ENCODE data around the gene GLIS1.

The GLIS1 gene

GRCh38 chr1:53536606-53537005 lies 202.4 kb downstream of the GLIS1 start:
- no peak for DNase-seq (ENCODE audit: low read depth in 2 of 2, low spot score in 1 of 2)

GRCh38 chr1:53535846-53536245 lies 203.1 kb downstream of the GLIS1 start:
- no peak for DNase-seq (ENCODE audit: low read depth in 2 of 2, low spot score in 1 of 2)

- DNase-seq (ENCODE audit: low read depth in 2 of 2, low spot score in 1 of 2) = no peak
Measured at GRCh38 chr1:53535226-53535625, 203.7 kb downstream of the GLIS1 start.

DNA sequence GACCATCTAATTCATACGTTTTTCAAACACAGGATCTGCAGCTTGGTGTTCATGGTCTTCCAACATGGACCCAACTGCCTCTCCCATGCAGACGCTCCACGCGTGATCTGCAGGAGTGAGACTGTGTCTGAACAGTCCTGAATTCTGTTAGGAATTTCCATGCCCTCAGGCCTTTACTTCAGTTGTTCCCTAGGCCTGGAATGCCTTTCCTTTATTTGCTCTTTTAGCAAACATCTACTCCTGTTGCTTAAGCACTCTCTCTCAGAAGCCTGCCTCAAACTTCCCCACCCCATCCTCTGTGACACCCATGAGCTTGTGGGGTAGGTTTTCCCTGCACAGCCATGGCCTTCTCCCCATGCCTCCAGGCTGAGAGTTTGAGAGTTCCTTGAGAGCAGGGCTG lies 206.1 kb downstream of the GLIS1 start:
- no peak for DNase-seq (ENCODE audit: low read depth in 2 of 2, low spot score in 1 of 2)

- no peak for DNase-seq (ENCODE audit: low read depth in 2 of 2, low spot score in 1 of 2)
Measured at GRCh38 chr1:53532377-53532776, 206.6 kb downstream of the GLIS1 start.

GRCh38 chr1:53530550-53530949 lies 208.4 kb downstream of the GLIS1 start:
- DNase-seq (ENCODE audit: low read depth in 2 of 2, low spot score in 1 of 2) = no peak

- DNase-seq (ENCODE audit: low read depth in 2 of 2, low spot score in 1 of 2) = no peak
Measured at GRCh38 chr1:53529555-53529954, 209.4 kb downstream of the GLIS1 start.

GRCh38 chr1:53527368-53527767 lies 211.6 kb downstream of the GLIS1 start:
- no peak for DNase-seq (ENCODE audit: low read depth in 2 of 2, low spot score in 1 of 2)

DNA sequence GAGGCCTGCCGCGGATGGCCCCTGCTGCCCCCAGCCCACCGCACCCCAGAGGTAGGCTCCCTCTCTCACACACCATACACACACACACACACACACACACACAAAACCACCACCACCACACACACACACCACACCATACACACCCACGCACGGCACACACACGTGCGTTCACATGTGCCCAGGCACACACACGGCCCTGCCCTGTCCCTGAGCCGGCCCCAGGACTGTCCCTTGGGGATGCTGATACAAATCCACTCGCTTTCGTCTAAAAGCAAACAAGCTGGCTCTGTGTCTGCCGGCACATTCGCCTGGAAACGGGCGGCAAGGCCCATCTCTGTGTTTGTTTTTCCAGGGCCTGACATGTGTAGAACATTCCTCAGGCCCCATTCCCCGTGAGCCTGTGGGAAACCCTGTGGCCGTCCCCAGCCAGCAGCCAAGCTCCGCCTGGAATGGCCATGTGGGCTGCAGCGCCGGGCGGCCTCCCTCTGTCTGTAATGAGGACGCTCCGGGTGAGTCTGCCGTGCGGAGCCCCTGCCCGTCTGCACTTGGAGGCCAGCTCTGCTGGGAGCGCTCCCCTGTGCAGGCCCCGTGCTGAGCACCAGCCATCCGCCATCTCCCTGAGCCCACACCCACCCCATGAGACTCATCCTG lies 212.4 kb downstream of the GLIS1 start:
- DNase-seq (ENCODE audit: low read depth in 2 of 2, low spot score in 1 of 2) = no peak

- no peak for DNase-seq (ENCODE audit: low read depth in 2 of 2, low spot score in 1 of 2)
Measured at GRCh38 chr1:53525595-53525994, 213.4 kb downstream of the GLIS1 start.

- no peak for DNase-seq (ENCODE audit: low read depth in 2 of 2, low spot score in 1 of 2)
Measured at GRCh38 chr1:53524428-53525375, 214.3 kb downstream of the GLIS1 start.

DNA sequence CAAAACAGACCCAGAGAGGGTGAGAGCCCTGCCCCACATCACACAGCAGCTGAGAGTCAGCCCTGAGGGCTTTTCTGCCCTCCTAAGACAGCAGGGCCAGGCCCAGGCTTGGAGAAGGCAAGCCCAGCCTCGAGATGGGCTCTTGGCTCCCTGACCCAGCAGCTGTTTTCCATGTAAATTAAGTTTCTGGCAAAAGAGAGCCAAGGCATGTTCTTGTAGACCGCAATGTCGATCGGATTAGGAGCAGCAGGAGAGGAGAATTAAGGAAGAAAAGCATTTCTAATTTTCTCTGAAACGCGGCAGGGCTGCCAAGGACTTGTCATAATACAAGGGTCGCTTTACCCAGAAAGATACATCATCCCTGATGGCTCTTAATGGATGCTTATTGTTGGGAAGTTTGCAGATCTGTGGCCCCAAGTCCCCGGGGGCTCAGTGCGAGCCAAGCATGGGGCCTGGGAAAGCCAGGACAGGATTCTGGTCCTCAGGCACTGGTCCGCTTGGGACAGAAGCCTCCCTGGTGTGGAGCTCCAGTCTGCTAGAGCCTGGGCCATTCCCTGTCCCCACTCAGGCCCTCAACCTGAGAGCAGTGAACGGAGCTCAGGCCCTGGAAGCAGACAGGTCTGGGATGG lies 216.9 kb downstream of the GLIS1 start:
- no peak for DNase-seq (ENCODE audit: low read depth in 2 of 2, low spot score in 1 of 2)

GRCh38 chr1:53520481-53520880 lies 218.5 kb downstream of the GLIS1 start:
- DNase-seq (ENCODE audit: low read depth in 2 of 2, low spot score in 1 of 2) = no peak

GRCh38 chr1:53519421-53519820 lies 219.5 kb downstream of the GLIS1 start:
- DNase-seq (ENCODE audit: low read depth in 2 of 2, low spot score in 1 of 2) = no peak

DNA sequence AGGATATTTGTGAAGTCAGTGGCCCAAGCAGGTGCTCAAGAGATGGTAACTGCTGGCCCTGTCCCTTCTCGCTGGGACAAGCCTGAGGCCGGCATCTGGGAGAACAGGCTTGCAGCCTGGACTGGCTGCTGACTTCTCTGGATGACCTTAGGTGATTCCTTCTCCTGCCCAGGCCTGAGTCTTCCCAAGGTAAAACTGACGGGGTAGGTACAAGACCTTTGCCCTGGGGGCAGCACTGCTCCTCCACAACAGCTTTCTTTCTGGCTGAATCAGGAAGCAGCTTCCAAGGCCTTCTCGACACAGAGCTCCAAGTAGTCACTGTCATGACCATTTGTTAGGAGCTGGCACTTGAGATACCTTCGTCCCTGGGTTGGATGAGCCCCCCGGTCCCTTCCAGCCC lies 220.2 kb downstream of the GLIS1 start:
- DNase-seq (ENCODE audit: low read depth in 2 of 2, low spot score in 1 of 2) = no peak

DNA sequence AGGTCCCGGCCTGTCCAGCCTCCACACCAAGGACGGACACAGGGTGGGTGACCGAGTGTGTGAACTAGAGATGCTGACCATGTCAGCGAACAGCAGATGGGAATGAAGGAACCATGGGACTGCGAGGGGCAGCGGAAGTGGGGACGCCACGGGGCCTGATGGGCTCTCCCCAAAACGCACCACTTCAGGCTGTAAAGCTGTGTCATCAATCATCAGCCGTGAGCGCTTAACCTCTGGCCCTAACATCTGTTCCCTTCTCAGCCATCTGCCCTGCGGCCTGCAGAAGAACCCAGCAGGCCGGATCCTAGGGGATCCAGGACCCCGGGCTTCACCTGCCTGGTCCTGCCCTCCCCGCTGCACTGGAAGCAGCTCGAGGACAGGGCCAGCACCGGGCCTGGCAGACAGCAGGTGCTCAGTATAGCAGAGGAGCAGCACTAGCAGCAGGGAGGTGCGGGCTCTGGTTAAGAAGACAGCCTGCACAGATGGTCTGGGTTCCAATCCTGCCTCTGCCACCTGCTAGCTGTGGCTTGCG lies 221.1 kb downstream of the GLIS1 start:
- no peak for DNase-seq (ENCODE audit: low read depth in 2 of 2, low spot score in 1 of 2)

- DNase-seq (ENCODE audit: low read depth in 2 of 2, low spot score in 1 of 2) = no peak
Measured at GRCh38 chr1:53517109-53517508, 221.9 kb downstream of the GLIS1 start.

DNA sequence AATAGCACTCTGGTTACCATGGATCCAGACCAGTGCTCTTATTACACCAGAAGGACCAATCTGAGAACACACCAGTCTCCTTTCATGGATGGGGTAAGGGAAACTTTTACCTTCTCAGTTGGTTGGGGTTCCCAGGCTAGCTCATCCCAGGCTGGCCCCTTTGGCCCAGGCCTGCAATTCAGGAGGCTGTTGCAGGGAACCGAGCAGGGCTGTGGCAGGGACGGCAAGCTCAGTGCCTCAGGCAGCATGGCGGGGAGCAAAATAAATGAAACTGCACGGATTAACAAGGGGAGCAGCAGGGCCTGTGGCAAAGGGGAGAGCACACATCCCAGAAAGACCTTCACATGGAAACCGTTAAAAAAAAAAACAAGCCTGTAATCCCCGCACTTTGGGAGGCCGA lies 222.8 kb downstream of the GLIS1 start:
- no peak for DNase-seq (ENCODE audit: low read depth in 2 of 2, low spot score in 1 of 2)

DNA sequence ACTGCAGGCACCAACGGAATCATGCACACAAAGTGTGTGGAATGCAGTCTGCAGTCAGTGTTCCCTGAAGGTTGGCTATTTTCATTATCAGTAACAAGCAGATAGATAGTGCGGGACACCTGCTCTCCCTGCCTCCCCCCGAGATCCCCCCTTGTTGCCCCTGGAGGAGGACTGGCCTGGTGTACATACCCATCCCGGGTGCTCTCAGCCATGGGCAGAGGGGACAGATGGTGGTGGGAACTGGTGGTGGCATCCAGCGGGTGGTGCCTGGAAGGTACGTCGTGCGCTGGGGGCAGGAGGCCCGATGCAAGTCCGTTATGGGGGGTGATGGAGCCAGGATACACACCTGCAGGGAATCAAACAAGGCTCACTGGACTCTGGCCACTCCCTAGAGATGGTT lies 224.5 kb downstream of the GLIS1 start:
- DNase-seq (ENCODE audit: low read depth in 2 of 2, low spot score in 1 of 2) = no peak

DNA sequence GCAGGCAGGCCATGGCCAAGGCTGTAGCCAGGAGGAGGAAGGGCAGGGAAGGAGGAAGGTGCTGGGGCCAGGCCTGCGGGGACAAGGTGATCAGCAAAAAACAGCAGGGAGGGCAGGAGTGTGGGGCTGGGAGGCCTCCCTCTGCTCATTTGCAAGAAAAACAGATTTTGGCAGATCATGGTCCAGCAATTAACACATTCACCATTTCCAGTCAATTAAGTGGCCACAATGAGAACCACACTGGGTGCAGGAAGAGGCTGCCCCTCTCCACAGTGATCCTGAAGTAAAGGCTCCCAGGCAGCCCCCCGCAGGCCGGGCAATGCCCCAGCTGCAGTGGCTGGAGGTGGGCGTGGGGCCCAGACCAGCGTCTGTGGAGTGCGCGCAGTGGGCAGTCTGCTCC lies 225.1 kb downstream of the GLIS1 start:
- no peak for DNase-seq (ENCODE audit: low read depth in 2 of 2, low spot score in 1 of 2)

DNA sequence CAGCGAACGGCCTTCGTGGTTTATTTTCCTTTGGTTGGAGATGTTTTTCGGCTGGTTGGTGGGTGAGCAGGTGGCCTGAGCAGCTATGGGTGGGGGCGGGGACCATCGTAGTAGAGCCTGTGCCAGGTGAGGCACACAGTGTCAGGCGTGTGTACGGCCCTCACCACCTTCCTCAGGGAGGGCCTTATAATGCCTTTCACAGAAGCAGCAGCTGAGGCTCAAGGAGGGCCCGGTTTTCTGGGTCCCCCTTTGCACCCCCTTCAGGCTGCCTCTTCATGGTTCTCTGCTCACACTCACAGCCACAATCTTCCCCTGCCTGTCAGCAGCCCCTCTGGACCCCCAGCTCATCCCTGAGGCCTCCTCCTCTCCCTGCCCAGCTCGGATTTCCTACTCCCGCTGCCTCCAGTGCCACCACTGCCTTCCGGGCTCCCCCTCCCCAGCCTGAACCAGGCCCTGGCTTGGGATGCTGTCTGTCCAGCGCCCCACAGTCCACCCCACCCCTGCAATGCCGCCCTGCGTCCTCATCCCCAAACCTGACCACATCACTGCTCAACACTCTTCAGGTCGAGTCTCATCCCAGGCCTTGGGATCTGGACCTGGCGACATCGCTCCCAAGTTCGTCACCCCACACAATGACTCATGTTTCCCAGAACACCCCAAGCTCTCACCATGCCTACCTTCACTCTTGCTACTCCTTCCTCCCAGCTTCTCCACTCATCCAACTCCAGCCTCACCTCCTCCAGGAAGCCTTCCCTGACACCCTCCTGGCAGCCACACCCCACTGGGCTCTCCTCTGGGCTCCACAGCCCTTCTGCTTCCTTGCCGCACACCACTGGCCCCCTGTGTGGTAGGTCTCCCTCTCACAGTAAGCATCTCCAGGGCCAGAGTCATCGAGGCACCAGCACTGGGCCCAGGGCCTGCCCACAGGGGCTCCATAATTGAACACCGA lies 225.9 kb downstream of the GLIS1 start:
- DNase-seq (ENCODE audit: low read depth in 2 of 2, low spot score in 1 of 2) = no peak

Data from stimulated activated CD8-positive, alpha-beta memory T cell treated with anti-CD3 and anti-CD28 coated beads, Interleukin-4, amount 100 ng/mL, for 4 hours (primary cell).